Glutamatergic neuron (in vitro differentiated cells): Measurements from ENCODE around the gene CD28. TPM values are rescaled to one million over a fixed set of nuclear protein-coding genes. Genes with fewer than 3 reads are reported as not detected.
"Not testable (repeated sequence)": the region's sequence is repeated elsewhere in the genome, so short reads cannot be mapped to it uniquely, and the experiment has no call there.

Experiments
- DNase-seq: peaks from one replicate; pipeline ENCODE4 v3.0.0; 2022
- H3K27ac Mint-ChIP-seq: one replicate; pipeline ENCODE4 v1.8.0; 2020; ENCODE audit warnings: mild to moderate bottlenecking, mixed read lengths, inconsistent platforms; ENCODE audit not compliant: unreplicated experiment
- H3K27me3 Mint-ChIP-seq: one replicate; pipeline ENCODE4 v1.8.0; 2020; ENCODE audit warnings: mild to moderate bottlenecking, moderate library complexity, mixed read lengths, inconsistent platforms; ENCODE audit not compliant: unreplicated experiment
- H3K36me3 Mint-ChIP-seq: one replicate; pipeline ENCODE4 v1.8.0; 2020; ENCODE audit warnings: mild to moderate bottlenecking, mixed read lengths, inconsistent platforms; ENCODE audit not compliant: unreplicated experiment
- H3K4me1 Mint-ChIP-seq: one replicate; pipeline ENCODE4 v1.8.0; 2020; ENCODE audit warnings: mild to moderate bottlenecking, low read depth, mixed read lengths, inconsistent platforms; ENCODE audit not compliant: unreplicated experiment
- H3K4me3 Mint-ChIP-seq: one replicate; pipeline ENCODE4 v1.8.0; 2020; ENCODE audit warnings: mild to moderate bottlenecking, mixed read lengths, inconsistent platforms; ENCODE audit not compliant: unreplicated experiment
- H3K9me3 Mint-ChIP-seq: one replicate; pipeline ENCODE4 v1.8.0; 2020; ENCODE audit warnings: mild to moderate bottlenecking, moderate library complexity, mixed read lengths, inconsistent platforms; ENCODE audit not compliant: unreplicated experiment
- total RNA-seq: library from RNA; stranded (reverse); fragmentation: NEBNext Ultra II Directional; extraction: Animal tissue kit (Norgen Biotek cat#: 25700); gene quantifications from one replicate; pipeline ENCODE4 v1.2.1, GENCODE V29; 2021; ENCODE audit not compliant: unreplicated experiment
- TF ChIP-seq, protein P1 (sequence below): fragments of 200-600 bp; sonication (generic); IDR thresholded peaks from one replicate; pipeline ENCODE4 v1.5.0; 2021; ENCODE audit not compliant: partially characterized antibody, unreplicated experiment

The CD28 gene
- total RNA-seq, 1 donor from 2014 or later = not detected

DNA sequence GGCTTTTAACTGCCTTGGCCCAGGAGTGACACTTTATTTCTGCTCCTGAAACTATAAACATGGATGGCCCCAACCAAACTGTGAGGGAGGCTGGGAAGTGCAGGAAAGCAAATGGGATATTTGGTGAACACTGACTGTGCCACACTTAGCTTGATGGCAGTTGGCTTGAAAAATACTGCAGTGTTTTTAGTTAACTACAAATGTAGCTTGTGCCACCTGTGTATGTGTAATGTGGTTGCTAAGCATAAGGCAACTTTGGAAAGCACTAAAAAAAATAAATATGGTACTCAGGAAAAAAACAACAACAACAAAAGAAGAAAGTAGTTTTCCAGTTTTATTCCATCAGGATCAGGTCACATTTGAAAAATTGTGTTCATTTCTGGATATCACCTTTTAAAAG, 73.8 kb downstream of the CD28 start:
- no peak overlapping the region for H3K4me3 Mint-ChIP-seq
- H3K27ac Mint-ChIP-seq = no peak overlapping the region
- no peaks in the 10 kb centered on the region for H3K9me3 Mint-ChIP-seq
- peaks cover 3% of the 10 kb centered on the region for H3K36me3 Mint-ChIP-seq
- no peak for DNase-seq
- H3K4me1 Mint-ChIP-seq = peaks cover 5% of the 10 kb centered on the region
- H3K27me3 Mint-ChIP-seq = no peaks in the 10 kb centered on the region
- TF ChIP-seq, protein P1, sequence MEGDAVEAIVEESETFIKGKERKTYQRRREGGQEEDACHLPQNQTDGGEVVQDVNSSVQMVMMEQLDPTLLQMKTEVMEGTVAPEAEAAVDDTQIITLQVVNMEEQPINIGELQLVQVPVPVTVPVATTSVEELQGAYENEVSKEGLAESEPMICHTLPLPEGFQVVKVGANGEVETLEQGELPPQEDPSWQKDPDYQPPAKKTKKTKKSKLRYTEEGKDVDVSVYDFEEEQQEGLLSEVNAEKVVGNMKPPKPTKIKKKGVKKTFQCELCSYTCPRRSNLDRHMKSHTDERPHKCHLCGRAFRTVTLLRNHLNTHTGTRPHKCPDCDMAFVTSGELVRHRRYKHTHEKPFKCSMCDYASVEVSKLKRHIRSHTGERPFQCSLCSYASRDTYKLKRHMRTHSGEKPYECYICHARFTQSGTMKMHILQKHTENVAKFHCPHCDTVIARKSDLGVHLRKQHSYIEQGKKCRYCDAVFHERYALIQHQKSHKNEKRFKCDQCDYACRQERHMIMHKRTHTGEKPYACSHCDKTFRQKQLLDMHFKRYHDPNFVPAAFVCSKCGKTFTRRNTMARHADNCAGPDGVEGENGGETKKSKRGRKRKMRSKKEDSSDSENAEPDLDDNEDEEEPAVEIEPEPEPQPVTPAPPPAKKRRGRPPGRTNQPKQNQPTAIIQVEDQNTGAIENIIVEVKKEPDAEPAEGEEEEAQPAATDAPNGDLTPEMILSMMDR = no peak

DNA sequence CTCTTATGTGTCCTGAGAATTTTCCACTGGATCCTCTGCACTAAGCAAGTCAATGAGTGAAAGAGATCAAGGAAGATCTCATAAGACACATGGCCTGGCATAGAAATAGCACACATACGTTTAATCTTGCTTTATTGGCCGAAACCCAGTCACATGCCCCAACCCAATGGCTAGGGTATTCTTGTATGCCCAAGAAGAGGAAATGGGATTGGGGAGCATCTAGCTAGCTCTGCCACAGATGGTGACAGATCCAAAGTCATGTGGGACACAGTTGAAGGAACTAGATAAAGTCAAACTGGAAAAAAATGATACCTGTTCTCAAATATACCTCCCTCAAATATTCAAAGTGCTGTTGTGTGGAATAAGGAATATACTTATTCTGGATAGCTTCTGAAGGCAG, 74.7 kb downstream of the CD28 start:
- no peaks in the 10 kb centered on the region for H3K9me3 Mint-ChIP-seq
- TF ChIP-seq, protein P1 = no peak
- H3K36me3 Mint-ChIP-seq = peaks cover 3% of the 10 kb centered on the region
- DNase-seq = no peak
- H3K4me1 Mint-ChIP-seq = peaks cover 5% of the 10 kb centered on the region
- no peak overlapping the region for H3K27ac Mint-ChIP-seq
- H3K27me3 Mint-ChIP-seq = no peaks in the 10 kb centered on the region
- no peak overlapping the region for H3K4me3 Mint-ChIP-seq

DNA sequence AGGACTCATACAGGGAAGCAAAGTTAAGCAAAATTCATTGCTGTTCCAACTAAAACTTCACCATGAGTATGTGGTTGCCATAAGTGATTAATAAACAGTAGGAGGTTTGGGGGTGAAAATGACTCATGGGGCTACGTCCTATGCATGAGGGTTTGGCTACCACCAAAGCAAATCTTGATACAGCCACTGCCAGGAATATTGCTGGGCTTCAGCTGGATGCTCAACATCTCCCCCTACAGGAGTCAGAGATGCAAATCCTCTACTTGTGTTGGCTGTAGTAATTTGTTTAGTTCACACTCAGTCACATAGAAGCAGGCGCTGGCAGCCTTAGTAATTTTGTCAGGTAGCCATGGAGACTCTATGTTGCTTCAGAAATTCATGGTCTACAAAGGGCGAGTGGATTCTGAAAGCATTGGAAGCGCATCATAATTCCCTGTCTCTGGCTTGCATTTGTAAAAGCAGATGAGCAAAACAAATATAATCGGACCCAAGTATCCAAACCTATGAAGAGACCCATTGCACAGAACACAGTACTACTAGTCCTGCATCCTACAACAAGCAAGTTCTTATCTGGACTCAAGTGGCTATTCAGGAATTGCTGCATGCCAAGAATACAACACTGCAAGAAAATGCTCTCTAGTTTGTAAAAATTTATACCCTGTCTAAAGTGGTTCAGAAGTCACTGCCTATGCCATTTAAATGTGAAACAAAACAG, 76.0 kb downstream of the CD28 start:
- no peaks in the 10 kb centered on the region for H3K27me3 Mint-ChIP-seq
- H3K27ac Mint-ChIP-seq = no peak overlapping the region
- peak; percentile 41 for DNase-seq
- H3K9me3 Mint-ChIP-seq = no peaks in the 10 kb centered on the region
- H3K4me1 Mint-ChIP-seq = peaks cover 7% of the 10 kb centered on the region
- H3K36me3 Mint-ChIP-seq = peaks cover 3% of the 10 kb centered on the region
- H3K4me3 Mint-ChIP-seq = no peak overlapping the region
- TF ChIP-seq, protein P1 = peak; percentile 63

DNA sequence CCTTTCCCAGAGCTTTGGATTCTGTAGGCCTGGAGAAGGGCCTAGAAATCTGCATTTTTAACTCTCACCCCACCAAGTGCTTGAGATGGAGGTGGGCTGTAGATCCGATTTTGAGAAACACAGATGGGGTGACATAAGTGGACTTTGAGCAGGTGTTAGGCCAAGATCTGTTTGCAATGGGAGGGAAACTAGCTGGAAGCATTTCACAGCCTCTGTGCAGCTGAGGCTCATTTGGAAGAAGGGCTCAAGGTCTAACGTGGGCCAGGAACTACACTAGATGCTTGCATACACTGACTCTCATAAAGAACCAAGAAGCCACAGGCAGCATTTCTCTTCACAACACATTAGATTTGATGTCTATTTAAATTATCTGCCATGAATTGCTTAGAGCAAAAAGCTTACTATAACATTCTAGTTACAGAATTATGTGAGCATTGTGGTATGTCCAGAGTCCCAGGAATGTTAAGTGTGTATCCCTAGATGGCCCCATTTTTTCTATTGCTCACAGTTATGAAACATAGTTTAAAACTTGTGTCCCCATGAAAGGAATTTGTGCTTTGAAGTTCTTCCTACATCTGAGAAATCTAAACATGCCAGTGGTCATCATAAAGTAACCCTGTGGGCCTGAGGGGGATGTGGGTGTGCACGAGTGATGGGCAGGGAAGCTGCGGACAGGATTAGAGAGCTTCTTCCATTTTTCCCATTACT, 77.2 kb downstream of the CD28 start:
- peaks cover 7% of the 10 kb centered on the region for H3K4me1 Mint-ChIP-seq
- H3K36me3 Mint-ChIP-seq = peaks cover 3% of the 10 kb centered on the region
- no peaks in the 10 kb centered on the region for H3K9me3 Mint-ChIP-seq
- H3K27ac Mint-ChIP-seq = peak overlapping the region; percentile 28
- H3K4me3 Mint-ChIP-seq = no peak overlapping the region
- no peaks in the 10 kb centered on the region for H3K27me3 Mint-ChIP-seq
- TF ChIP-seq, protein P1 = no peak
- no peak for DNase-seq

DNA sequence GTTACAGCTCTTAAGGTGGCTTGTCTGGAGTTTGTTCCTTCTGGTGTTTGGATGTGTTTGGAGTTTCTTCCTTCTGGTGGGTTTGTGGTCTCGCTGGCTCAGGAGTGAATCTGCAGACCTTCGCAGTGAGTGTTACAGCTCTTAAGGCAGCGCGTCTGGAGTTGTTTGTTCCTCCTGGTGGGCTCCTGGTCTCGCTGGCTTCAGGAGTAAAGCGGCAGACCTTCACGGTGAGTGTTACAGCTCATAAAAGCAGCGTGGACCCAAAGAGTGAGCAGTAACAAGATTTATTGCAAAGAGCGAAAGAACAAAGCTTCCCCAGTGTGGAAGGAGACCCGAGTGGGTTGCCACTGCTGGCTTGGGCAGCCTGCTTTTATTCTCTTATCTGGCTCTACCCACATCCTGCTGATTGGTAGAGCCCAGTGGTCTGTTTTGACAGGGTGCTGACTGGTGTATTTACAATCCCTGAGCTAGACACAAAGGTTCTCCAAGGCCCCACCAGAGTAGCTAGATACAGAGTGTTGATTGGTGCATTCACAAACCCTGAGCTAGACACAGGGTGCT, 78.4 kb downstream of the CD28 start:
- not testable (repeated sequence) for H3K36me3 Mint-ChIP-seq, H3K4me1 Mint-ChIP-seq, H3K27me3 Mint-ChIP-seq, H3K9me3 Mint-ChIP-seq, H3K4me3 Mint-ChIP-seq, DNase-seq, H3K27ac Mint-ChIP-seq

DNA sequence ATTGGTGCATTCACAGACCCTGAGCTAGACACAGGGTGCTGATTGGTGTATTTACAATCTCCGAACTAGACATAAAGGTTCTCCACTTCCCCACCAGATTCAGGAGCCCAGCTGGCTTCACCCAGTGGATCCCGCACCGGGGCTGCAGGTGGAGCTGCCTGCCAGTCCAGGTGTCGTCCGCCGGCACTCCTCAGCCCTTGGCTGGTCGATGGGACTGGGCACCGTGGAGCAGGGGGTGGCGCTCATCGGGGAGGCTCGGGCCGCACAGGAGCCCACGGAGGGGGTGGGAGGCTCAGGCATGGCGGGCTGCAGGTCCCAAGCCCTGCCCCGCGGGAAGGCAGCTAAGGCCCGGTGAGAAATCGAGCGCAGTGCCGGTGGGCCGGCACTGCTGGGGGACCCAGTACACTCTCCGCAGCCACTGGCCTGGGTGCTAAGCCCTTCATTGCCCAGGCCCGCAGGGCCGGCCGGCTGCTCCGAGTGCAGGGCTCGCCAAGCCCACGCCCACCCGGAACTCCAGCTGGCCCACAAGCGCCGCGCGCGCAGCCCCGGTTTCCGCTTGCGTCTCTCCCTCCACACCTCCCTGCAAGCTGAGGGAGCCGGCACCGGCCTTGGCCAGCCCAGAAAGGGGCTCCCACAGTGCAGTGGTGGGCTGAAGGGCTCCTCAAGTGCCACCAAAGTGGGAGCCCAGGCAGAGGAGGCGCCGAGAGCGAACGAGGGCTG, 79.1 kb downstream of the CD28 start:
- not testable (repeated sequence) for DNase-seq, H3K27ac Mint-ChIP-seq

More for the DNA sequence above, 79.1 kb downstream of the CD28 start:
- not testable (repeated sequence) for H3K4me1 Mint-ChIP-seq, H3K36me3 Mint-ChIP-seq, H3K9me3 Mint-ChIP-seq, H3K27me3 Mint-ChIP-seq, H3K4me3 Mint-ChIP-seq
